HG02588 (cell line): ENCODE results near the gene EML6.
"Not testable (repeated sequence)": the region's sequence is repeated elsewhere in the genome, so short reads cannot be mapped to it uniquely, and the experiment has no call there.

ENCODE experiments used
- ATAC-seq: cut with Tn5 transposase; IDR thresholded peaks from one replicate; pipeline ENCODE4 v1.9.1; 2021; ENCODE audit warnings: mild to moderate bottlenecking, moderate library complexity; ENCODE audit not compliant: unreplicated experiment

Gene EML6

DNA sequence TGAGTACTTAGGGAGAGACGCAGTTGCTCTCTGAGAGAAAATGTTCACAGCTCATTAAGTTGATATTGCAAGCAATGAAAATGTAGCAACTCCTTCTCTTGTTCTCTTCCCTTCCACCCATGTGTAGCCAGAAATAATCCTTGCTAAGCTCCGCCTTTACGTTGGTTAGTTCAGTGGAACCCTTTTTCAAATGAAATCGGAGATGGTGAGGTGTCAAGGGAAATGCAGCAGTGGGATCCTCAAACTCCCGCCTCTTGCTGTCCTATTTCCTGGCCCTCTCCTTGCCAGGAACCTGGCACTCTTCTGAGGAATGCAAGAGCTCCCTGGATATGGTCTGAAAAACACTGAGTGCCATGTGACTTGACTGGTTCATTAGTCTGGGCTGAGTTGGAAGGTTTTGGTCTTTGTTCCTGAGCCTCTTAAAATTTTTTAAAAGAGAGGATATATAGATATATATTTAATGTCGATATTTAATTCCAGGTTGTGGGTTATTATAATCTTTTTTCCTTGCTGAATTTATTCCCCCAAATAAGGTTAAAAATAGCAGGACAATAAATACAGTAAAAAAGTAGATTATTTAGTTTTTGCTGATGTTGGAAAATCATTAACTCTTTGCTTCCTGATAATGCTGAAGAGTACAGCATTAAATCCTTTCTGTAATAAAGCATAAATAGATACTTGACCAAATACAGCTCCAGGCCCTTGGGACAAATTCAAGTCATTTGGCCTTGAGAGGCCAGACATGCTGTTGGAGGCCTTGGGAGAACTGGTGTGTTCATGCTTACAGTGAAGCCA lies 116.2 kb downstream of the EML6 start:
- no peak for ATAC-seq

DNA sequence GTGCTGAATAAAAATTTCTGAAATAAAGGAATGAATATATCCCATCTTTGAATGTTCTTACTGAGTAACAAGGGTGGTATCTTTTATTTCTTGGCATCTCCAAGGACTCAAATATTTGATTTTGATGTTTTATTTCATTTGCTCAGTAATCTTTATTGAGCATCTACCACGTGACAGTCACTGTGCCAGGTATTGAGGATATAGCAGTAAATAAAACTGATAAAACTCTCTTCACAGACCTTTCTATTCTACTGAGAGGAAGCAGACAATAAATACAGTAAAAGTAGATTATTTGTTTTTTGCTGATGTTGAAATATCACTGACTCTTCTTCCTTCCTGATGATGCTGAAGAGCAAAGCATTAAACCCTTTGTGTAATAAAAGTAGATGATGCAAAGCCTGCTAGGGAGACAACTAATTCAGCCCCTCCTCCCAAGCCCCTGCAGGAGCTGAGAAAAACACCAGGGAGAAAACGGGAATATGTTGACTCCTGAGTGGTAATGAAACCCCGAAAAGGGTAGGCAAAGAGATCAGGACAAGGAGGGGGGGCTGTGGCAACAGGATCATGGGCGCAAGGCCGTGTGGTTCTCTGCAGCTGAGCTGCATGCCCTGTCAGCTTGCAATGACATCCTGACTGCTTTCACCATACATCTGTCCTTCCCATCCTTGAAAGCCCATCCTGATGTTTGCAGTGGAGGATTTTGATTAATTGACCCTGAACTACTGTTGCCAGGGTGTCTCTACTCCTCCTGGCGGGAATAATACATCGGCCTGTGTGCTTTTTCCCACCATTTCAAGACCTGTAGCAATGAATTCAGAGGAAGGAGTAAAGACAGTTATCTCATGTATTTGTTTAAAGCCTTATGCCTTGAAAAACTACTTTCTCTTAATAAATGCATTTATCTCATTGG lies 117.4 kb downstream of the EML6 start:
- ATAC-seq: no peak

DNA sequence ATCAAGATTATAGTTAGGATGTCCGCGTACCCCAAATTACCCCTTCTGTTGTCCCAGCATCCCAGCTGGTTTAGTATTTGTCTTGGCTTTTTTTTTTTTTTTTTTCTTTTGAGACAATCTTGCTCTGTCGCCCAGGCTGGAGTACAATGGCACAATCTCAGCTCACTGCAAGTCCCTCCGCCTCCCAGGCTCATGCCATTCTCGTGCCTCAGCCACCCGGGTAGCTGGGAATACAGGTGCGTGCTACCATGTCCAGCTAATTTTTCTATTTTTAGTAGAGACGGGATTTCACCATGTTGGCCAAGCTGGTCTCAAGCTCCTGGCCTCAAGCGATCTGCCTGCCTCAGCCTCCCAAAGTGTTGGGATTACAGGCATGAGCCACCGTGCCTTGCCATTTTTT lies 118.0 kb downstream of the EML6 start:
- ATAC-seq: not testable (repeated sequence)

DNA sequence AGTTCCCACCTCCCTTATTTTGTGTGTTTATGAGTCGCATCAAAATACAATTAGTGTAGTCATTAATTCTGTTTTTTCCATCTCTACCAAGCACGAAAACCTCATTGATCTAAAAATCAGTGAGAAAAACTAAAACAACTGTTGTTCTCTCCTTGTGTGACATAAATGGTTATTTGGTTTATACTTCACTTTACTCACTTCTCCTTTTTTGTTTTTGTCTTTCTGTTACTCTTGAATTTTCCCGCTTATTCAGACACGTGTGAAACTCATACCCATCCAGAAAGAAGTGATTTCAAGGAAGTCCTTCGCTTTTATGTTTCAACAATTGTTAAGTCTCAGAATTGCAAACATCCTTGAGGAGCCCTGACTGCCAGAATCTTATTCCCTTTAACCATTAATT lies 121.6 kb downstream of the EML6 start:
- no peak for ATAC-seq

DNA sequence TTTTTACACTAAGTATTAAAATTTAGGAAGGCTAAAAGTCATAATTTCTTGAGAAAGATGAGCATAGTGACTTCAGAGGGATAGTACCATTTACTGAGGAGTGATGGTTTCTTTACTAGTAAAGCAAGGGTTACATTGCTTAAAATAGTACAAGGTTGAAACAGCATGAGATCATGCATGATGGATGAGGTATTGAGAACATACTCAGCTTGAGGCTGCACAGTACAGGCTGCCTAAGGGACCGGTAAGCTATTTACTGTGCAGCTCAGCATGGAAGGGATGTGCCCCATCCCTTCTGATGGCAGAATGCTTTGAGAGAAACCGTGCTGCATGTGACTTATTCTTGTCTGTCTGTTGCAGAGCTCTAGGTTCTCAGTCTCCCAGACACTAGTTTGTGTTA lies 122.1 kb downstream of the EML6 start:
- ATAC-seq: no peak

DNA sequence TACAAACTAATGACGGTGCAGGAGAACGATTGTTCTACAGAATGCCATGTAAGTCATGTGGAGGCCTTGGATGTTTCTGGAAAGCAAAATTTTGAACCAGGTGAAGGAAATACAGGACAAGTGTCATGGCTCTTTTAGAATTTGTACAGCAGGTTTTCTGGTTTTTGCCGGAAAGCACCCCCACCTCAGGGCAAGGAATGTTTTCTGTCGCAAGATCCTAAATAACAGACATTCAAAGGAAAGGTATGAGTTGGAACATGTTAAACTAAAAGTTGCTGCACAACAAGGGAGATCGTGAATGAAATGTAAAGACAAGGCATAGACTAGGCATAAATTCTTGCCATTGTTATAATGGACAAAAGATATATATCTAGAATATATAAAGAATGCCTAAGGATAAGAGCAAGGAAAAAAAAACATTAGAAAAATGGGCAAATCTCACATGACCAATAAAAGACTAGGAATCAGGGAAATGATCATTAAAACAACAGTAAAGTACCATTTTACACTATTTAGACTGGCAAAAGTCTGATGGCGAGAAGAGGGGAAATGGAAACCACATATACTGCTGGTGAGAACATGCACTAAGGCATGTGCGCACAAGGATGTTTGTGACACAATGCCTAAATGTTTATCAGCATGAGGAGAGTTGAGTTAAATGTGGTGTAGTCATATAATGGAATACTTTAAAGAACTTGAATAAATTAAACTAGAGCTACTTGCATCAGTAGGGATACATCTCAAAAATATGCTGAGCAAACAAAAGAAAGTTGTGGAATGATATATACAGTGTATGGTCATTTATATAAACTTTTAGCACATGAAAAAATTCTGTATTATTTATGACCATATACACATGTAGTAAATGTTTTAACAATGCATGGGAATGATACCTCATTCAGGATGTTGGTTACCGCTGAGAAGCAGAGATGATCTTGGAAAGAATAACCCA lies 127.0 kb downstream of the EML6 start:
- no peak for ATAC-seq

DNA sequence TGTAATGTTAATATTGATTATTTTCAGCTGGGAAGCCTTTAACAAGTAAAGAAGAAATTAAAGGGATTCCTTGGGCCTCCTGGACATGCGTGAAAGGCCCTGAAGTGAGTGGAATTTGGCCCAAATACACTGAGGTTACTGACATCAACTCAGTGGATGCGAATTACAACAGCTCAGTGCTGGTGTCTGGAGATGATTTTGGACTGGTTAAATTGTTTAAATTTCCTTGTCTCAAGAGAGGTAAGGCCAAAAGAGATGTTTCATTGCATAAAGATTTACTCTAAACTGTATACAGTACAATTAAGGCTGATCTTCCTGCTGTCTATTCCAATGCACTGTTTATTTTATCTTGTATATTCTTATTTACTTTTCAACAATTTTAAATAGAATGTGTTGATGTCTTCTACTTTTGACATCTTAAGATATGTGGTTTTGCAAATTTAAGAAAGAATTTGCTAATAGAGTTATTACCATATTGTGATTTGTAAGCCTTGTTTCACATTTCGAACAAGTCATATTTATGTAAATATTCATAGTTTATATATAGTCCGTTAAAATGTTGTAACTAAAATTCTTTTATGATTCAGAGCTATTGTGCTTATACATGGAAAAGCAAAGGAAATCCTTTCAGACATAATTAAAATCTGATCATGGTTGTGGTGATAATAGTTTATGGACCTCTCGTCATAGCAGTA lies 130.3 kb downstream of the EML6 start:
- ATAC-seq: no peak

DNA sequence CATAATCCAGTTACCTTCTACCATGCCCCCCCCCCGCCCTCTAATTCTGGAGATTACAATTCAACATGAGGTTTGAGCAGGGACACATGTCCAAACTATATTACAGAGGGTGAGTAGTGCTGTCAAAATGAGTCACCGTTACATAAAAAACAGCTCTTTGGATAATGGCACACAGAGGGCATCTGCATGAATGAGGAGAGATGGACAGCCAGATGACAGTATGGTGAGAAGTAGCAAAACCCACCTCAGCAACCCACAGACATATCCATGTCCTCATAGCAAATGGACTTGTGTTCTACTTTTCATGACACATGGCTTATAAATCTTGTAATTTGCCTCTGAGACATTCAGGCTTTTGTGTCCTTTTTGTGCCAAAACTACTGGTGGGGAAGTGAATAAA lies 132.0 kb downstream of the EML6 start:
- no peak for ATAC-seq

DNA sequence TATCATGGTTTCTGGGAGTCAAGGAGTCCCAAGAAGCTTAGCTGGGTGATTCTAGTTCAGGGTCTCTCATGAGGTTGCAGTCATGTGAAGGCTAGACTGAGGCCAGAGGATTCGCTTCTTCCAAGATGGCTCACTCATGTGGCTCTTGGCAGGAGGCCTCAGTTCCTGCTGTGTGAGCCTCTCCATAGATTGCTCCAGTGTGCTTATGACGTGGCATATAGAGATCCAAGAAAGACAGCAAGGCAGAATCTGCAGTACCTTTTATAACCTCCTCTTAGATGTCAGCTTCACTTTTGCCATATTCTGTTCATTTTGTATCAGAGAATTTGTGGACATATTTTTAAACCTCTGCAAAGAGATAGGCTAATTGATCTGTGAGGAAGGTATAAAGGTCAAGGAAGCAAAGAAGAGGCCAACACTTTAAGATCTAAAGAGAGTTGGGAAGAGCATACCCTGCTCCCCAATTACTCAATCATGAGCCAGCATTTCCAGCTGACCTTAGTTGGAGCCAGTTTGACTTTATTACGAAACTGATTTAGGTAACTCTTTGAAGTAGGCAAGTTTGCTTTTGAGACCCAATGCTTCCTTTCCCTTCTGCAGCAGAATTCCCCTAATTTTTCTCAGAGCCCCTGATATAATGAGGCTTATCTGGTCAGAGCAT lies 134.7 kb downstream of the EML6 start:
- ATAC-seq: no peak

DNA sequence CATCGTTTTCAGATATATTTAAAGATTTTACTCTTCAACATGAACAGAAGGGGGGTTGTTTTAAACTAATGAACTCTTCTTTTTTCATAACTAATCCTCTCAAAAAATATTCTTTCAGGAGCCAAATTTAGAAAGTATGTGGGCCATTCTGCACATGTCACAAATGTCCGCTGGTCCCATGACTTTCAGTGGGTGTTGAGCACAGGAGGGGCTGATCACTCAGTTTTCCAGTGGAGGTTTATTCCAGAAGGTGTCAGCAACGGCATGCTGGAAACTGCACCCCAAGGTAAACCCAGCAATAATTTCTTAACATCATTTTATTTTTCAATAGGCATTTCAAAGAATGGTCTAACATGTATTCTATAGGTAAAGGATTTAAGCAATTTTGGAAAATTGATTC lies 136.0 kb downstream of the EML6 start:
- ATAC-seq: no peak

DNA sequence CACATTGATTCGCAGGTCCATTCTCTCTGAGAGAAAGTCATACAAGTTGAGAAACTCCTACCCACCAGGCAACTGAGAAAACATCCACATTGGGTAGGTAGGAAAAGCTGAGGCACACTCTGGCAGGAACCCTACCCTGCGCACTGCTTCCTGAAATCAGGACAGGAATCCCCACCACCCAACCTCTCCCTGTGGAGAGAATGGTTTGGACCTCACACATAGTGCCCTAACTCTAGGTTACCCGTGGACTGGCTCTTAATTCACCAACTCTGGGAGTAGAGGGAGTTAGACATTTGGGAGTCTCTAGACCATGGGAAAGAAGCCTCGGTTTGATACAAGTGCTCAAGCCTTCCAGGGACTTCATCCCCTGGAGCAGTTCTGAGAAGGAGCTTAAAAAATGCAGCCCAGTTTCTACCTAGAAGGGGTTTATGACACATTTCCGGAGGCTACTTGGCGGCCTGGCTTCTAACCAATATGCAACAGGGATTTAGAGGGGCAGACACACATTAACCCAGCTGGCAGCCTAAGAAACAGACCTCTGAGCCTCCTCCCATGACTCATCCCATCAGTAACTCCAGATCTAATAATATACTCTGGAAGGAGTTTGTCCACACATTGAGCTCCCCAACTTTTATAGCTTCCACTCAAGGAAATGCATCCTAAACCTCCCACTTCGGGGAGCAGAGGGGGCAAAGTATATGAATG lies 136.7 kb downstream of the EML6 start:
- ATAC-seq: no peak

DNA sequence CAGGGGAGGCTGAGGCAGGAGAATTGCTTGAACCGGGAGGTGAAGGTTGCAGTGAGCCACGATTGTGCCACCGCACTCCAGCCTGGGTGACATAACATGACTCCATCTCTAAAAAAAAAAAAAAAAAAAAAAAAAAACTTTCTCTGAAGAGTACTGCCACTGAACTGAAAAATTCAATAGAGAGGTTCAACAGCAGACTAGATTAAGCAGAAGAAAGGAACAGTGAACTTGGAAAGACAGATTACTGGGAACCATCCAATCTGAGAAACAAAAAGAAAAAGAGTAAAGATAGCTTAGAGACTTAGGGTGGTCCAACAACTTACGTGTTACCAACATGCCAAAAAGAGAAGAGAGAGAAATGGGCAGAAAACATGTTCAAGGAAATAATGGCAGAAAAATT lies 138.8 kb downstream of the EML6 start:
- no peak for ATAC-seq

DNA sequence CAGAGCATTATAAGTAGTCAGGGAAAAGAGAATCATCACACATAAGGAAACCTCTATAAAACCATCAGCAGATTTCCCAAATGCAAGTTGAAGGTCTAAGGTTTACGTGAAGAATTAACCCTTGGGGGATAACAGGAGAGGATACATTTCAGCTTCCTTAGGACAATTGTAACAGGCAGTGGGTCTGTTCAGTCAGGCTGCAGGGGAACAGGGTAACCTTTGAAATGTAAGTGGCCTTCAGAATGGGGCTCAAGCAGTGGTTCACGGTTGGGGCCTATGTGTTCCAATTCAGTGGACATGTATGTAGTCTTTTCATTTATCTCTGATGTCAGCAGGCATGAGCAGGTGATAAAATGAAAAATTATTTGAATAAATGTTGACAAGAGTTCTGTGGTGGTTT lies 139.3 kb downstream of the EML6 start:
- ATAC-seq: no peak

DNA sequence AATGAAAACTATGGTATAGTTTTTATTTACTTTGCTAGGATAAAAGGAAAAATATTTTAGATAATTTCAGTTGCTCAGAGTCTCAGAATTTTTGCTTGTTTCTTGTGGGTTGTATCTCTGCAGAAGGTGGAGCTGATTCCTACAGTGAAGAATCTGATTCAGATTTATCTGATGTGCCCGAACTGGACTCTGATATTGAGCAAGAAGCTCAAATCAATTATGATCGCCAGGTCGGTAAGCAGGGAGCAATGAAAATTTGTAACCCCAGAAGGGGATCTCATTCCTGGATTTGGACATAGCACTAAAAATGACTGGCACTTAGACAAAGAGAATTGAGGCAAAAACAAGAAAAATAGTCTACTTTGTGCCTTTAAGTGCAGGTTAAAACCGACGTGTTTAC lies 140.2 kb downstream of the EML6 start:
- ATAC-seq: no peak

DNA sequence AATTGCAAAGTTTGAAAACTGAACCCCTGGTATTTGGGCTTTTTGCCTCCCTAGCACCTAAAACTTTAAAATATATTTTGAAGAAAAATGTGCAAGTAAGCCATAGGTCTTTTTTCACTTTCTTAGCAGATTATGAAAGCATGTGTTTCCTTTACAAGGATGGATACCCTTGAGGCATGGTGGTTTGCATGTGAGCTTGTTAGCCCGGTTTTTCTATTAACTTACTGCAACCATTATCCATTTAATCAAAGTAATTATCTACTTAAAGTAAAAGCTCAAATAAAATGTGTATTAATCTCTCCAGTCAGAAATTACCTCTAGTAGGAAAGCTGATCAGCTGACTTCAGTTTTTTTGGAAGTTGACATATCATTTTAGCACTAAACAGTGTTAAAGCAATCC lies 140.6 kb downstream of the EML6 start:
- ATAC-seq: no peak

DNA sequence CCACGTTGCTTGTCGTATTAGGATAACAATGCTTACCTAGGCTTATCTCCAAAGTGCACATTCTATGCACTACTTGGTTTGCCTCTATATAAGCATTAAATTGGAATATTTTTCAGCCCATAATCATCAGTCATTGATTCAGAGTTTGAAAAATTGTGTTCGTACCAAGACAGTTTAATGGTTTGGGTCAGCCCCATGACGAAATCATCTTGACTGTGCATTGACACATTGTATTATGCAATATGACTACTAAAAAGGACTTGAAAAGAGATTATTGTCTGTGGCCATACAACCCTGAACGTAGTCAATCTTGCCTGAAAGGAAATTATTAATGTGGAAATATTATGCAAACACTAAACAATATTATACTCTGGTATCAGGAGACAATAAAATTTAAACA lies 141.3 kb downstream of the EML6 start:
- ATAC-seq: no peak

DNA sequence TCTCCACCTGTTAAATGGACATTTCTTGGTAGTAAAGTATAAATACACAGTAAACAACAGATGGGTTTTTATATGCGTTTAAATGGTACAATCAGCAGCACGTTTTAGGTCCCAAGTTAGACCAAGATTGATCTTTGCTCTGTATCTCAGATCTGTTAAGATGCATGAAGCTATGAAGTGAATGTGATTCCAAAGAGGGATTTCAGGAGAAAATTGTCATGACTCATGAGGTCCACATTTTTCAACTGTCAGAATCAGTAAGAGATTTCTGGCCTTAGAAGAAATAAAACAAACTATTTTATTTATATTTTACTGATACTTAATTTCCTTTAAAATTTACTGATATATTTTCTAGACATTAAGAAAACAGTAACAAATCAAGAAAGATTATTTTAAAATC lies 142.7 kb downstream of the EML6 start:
- no peak for ATAC-seq

DNA sequence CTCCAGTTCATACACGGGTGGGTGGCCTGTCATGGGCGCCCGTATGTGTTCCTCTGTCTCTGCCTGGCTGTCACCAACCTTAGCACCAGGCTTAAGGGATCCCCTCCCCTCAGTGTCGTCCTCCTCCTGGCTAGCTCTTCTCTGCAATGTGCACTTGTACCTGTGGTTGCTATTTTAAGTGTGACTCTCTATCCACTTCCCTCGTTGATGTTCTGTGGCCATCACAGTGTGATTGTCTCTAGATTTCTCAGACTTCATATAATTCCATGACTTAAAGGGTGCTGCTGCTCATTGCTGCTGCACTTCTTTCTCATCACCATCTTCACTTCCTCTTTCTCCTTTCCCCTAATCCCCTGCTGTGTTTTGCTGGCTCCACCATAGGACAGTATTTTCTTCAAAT lies 143.4 kb downstream of the EML6 start:
- peak; percentile 86 for ATAC-seq

DNA sequence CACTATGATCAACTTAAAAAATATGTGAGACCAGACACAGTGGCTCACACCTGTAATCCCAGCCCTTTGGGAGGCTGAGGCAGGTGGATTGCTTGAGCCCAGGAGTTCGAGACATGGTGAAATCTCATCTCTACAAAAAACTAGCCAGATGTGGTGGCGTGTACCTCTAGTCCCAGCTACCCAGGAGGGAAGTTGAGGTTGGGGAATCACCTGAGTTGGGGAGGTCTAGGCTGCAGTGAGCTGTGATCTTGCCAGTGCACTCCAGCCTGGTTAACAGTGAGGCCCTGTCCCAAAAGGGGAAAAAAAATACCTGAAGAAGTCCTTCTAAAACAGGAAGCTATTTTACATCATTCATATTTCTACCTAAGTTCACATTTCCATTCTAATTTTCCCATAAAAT lies 144.0 kb downstream of the EML6 start:
- ATAC-seq: peak; percentile 58
